Hepatocyte (in vitro differentiated cells): ENCODE data around the gene ACAD8.

Experiments used
- EZH2phosphoT487 ChIP-seq: fragments of 200-600 bp; sonication (generic); IDR thresholded peaks from one replicate; pipeline ENCODE4 v1.6.1; 2018; ENCODE audit warnings: antibody characterized with exemption, mild to moderate bottlenecking, low read depth, moderate library complexity; ENCODE audit not compliant: unreplicated experiment, severe bottlenecking
- TF ChIP-seq, protein P1 (sequence below): fragments of 200-600 bp; sonication (generic); IDR thresholded peaks from 2 replicates; pipeline ENCODE4 v1.5.1; 2016; ENCODE audit warnings: antibody characterized with exemption, mild to moderate bottlenecking; ENCODE audit not compliant: poor library complexity

DNA sequence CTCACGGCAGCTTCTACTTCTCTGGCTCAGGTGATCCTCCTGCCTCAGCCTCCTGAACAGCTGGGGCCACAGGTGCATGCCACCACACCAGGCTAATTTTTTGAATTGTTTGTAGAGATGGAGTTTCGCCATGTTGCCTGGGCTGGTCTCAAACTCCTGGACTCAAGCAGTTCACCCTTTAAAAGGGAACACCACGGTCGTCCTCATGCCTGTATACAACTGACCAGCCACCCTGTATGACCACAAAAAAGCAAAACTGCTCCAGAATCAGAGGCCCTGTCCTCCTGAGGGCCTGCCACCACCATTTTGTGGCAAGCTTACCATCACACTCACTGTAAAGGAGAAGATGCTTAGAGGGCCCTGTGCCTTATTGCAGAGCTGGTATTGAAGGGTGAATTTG, 25.0 kb downstream of the ACAD8 start:
- TF ChIP-seq, protein P1, sequence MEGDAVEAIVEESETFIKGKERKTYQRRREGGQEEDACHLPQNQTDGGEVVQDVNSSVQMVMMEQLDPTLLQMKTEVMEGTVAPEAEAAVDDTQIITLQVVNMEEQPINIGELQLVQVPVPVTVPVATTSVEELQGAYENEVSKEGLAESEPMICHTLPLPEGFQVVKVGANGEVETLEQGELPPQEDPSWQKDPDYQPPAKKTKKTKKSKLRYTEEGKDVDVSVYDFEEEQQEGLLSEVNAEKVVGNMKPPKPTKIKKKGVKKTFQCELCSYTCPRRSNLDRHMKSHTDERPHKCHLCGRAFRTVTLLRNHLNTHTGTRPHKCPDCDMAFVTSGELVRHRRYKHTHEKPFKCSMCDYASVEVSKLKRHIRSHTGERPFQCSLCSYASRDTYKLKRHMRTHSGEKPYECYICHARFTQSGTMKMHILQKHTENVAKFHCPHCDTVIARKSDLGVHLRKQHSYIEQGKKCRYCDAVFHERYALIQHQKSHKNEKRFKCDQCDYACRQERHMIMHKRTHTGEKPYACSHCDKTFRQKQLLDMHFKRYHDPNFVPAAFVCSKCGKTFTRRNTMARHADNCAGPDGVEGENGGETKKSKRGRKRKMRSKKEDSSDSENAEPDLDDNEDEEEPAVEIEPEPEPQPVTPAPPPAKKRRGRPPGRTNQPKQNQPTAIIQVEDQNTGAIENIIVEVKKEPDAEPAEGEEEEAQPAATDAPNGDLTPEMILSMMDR = no peak
- no peak for TF ChIP-seq EZH2phosphoT487
